Measurements from ENCODE around the gene TNK1.

The TNK1 gene

GRCh38 chr17:7394452-7395191 is 13.7 kb downstream of the TNK1 start, which contains the start of gene PLSCR3:
TSS of gene PLSCR3 (minus strand) at chr17:7394525. CDS start at chr17:7394110, 415 bp downstream.
- peak; percentile 91 for ATAC-seq
- peak within 1 kb of the TSS; percentile 89 to 92 for H3K4me3 Mint-ChIP-seq

GRCh38 chr17:7396147-7396546 is 15.3 kb downstream of the TNK1 start:
- Mint-ChIP-seq H3K4me1 (peaks cover 36% of the 10 kb centered on the region), H3K27ac (no peak overlapping the region), H3K4me3 (no peak overlapping the region)

More at GRCh38 chr17:7394452-7395191, 13.7 kb downstream of the TNK1 start, which contains the start of gene PLSCR3:
- DNase-seq: peak; percentile 81 to 87
- Mint-ChIP-seq H3K27me3 (no peaks in the 10 kb centered on the region), H3K4me1 (peaks cover 49% of the 10 kb centered on the region), H3K9me3 (no peaks in the 10 kb centered on the region), H3K27ac (peak within 1 kb of the TSS; percentile 96 to 99)

GRCh38 chr17:7398612-7399011 is 17.7 kb downstream of the TNK1 start:
- DNase-seq (no peak), ATAC-seq (no peak)
- no peaks in the 10 kb centered on the region for H3K27me3 Mint-ChIP-seq
- H3K9me3 Mint-ChIP-seq: no peaks in the 10 kb centered on the region
- H3K27ac Mint-ChIP-seq: no peak overlapping the region
- H3K4me1 Mint-ChIP-seq: peaks cover 21% of the 10 kb centered on the region
- no peak overlapping the region for H3K4me3 Mint-ChIP-seq

More at GRCh38 chr17:7396147-7396546, 15.3 kb downstream of the TNK1 start:
- H3K27me3 Mint-ChIP-seq: no peaks in the 10 kb centered on the region
- no peaks in the 10 kb centered on the region for H3K9me3 Mint-ChIP-seq
- ATAC-seq (no peak), DNase-seq (no peak)

- peaks cover 10% of the 10 kb centered on the region for H3K27me3 Mint-ChIP-seq
- no peaks in the 10 kb centered on the region for H3K9me3 Mint-ChIP-seq
- no peak for ATAC-seq
- peaks cover 28% of the 10 kb centered on the region for H3K4me1 Mint-ChIP-seq
- H3K27ac Mint-ChIP-seq: peak overlapping the region; percentile 23 to 97
- no peak for DNase-seq
- H3K4me3 Mint-ChIP-seq: peak overlapping the region; percentile 89 to 99
Observed at GRCh38 chr17:7403043-7403726, 22.3 kb downstream of the TNK1 start.

GRCh38 chr17:7403727-7403976 is 22.8 kb downstream of the TNK1 start:
- H3K4me3 Mint-ChIP-seq: peak overlapping the region; percentile 89 to 99
- peaks cover 10% of the 10 kb centered on the region for H3K27me3 Mint-ChIP-seq
- no peaks in the 10 kb centered on the region for H3K9me3 Mint-ChIP-seq
- DNase-seq: no peak
- peak overlapping the region; percentile 94 to 97 for H3K27ac Mint-ChIP-seq
- peaks cover 28% of the 10 kb centered on the region for H3K4me1 Mint-ChIP-seq
- ATAC-seq: peak; percentile 61

- ATAC-seq: peak; percentile 94
- Mint-ChIP-seq H3K4me3 (peak within 1 kb of the TSS; percentile 89 to 99), H3K9me3 (no peaks in the 10 kb centered on the region), H3K27ac (peak within 1 kb of the TSS; percentile 94 to 97), H3K4me1 (peaks cover 31% of the 10 kb centered on the region), H3K27me3 (peaks cover 10% of the 10 kb centered on the region)
- DNase-seq: peak; percentile 91 to 96
Observed at GRCh38 chr17:7403977-7404736, 23.3 kb downstream of the TNK1 start, which contains the start of gene TMEM256. TSS of gene TMEM256 (minus strand) at chr17:7404097. CDS start at chr17:7404084, 13 bp downstream.

- peak; percentile 50 for ATAC-seq
Observed at GRCh38 chr17:7404737-7405349, 24.0 kb downstream of the TNK1 start.

GRCh38 chr17:7405350-7406234 is 24.7 kb downstream of the TNK1 start:
- Mint-ChIP-seq H3K4me1 (peaks cover 33% of the 10 kb centered on the region), H3K9me3 (no peaks in the 10 kb centered on the region), H3K27ac (peak overlapping the region in 1 of 2 donors; percentile 80), H3K4me3 (peak overlapping the region; percentile 89 to 99), H3K27me3 (peaks cover 10% of the 10 kb centered on the region)
- ATAC-seq (no peak), DNase-seq (no peak)

More at GRCh38 chr17:7404737-7405349, 24.0 kb downstream of the TNK1 start:
- DNase-seq: no peak
- peaks cover 10% of the 10 kb centered on the region for H3K27me3 Mint-ChIP-seq
- H3K4me1 Mint-ChIP-seq: peaks cover 33% of the 10 kb centered on the region
- H3K4me3 Mint-ChIP-seq: peak overlapping the region; percentile 89 to 99
- no peaks in the 10 kb centered on the region for H3K9me3 Mint-ChIP-seq
- peak overlapping the region; percentile 94 to 97 for H3K27ac Mint-ChIP-seq

GRCh38 chr17:7406235-7406825 is 25.4 kb downstream of the TNK1 start:
- DNase-seq: no peak
- Mint-ChIP-seq H3K4me3 (peak overlapping the region; percentile 68 to 78), H3K27ac (peak overlapping the region in 1 of 2 donors; percentile 70), H3K9me3 (no peaks in the 10 kb centered on the region), H3K27me3 (peaks cover 10% of the 10 kb centered on the region), H3K4me1 (peaks cover 33% of the 10 kb centered on the region)
- ATAC-seq: no peak

- no peak for ATAC-seq
- Mint-ChIP-seq H3K27me3 (peaks cover 10% of the 10 kb centered on the region), H3K4me3 (no peak overlapping the region), H3K4me1 (peaks cover 33% of the 10 kb centered on the region), H3K9me3 (no peaks in the 10 kb centered on the region), H3K27ac (no peak overlapping the region)
- no peak for DNase-seq
Observed at GRCh38 chr17:7407082-7407481, 26.2 kb downstream of the TNK1 start.

GRCh38 chr17:7407485-7408251 is 26.8 kb downstream of the TNK1 start, which contains the start of gene NLGN2:
TSS of gene NLGN2 (plus strand) at chr17:7407845. CDS start at chr17:7408256, 411 bp downstream.
- peaks cover 10% of the 10 kb centered on the region for H3K27me3 Mint-ChIP-seq
- DNase-seq (no peak), ATAC-seq (no peak)
- peaks cover 33% of the 10 kb centered on the region for H3K4me1 Mint-ChIP-seq
- peak within 1 kb of the TSS in 1 of 2 donors; percentile 37 for H3K27ac Mint-ChIP-seq
- H3K9me3 Mint-ChIP-seq: no peaks in the 10 kb centered on the region
- H3K4me3 Mint-ChIP-seq: peak within 1 kb of the TSS; percentile 63 to 69

- peaks cover 10% of the 10 kb centered on the region for H3K27me3 Mint-ChIP-seq
- ATAC-seq (peak; percentile 11), DNase-seq (peak; percentile 25 to 31)
- no peak overlapping the region for H3K4me3 Mint-ChIP-seq
- H3K27ac Mint-ChIP-seq: no peak overlapping the region
- H3K4me1 Mint-ChIP-seq: peaks cover 26% of the 10 kb centered on the region
- no peaks in the 10 kb centered on the region for H3K9me3 Mint-ChIP-seq
Observed at GRCh38 chr17:7408252-7408727, 27.4 kb downstream of the TNK1 start.

- Mint-ChIP-seq H3K9me3 (no peaks in the 10 kb centered on the region), H3K27ac (no peak overlapping the region), H3K27me3 (peaks cover 10% of the 10 kb centered on the region), H3K4me3 (peak overlapping the region; percentile 13 to 22), H3K4me1 (peaks cover 25% of the 10 kb centered on the region)
- no peak for DNase-seq
- ATAC-seq: no peak
Observed at GRCh38 chr17:7408863-7409262, 28.0 kb downstream of the TNK1 start.
